Esophagus squamous epithelium (tissue), 5 donors: ENCODE measurements around the gene ATP1A1. TPM values are rescaled to one million over a fixed set of nuclear protein-coding genes. Genes with fewer than 3 reads are reported as not detected.

ENCODE experiments used
- DNase-seq: peaks from one replicate; lab custom pipeline; 2025; lab: John Stamatoyannopoulos, UW
- H3K27ac ChIP-seq, 4 donors: fragments of 200-600 bp; sonication (generic); one replicate each; pipeline ENCODE4 v1.5.1; 2016 to 2019; ENCODE audit warnings: mild to moderate bottlenecking in 1 of 4
- H3K27me3 ChIP-seq, 4 donors: fragments of 200-600 bp; sonication (generic); 1 replicate in 3 of 4; 2 replicates in 1 of 4; pipeline versions ENCODE4 v1.5.1 to v1.6.0; 2017 to 2021; ENCODE audit warnings: antibody characterized with exemption in 1 of 4
- H3K36me3 ChIP-seq, 3 donors: fragments of 200-600 bp; sonication (generic); one replicate each; pipeline ENCODE4 v1.5.1; 2016 to 2019
- H3K4me1 ChIP-seq, 3 donors: fragments of 200-600 bp; sonication (generic); one replicate each; pipeline ENCODE4 v1.5.1; 2017 to 2019
- H3K4me3 ChIP-seq, 4 donors: fragments of 200-600 bp; sonication (generic); 1 replicate in 3 of 4; 2 replicates in 1 of 4; pipeline ENCODE4 v1.5.1; 2016 to 2019; ENCODE audit warnings: mild to moderate bottlenecking in 2 of 4, moderate library complexity in 1 of 4
- H3K9me3 ChIP-seq, 3 donors: fragments of 200-600 bp; sonication (generic); one replicate each; pipeline ENCODE4 v1.5.1; 2016 to 2019
- CTCF ChIP-seq, 6 experiments: fragments of 450-650 bp in 4 of 6; fragments of 200-600 bp in 2 of 6; sonication (generic) in 2 of 6; IDR thresholded peaks; one replicate each; pipeline ENCODE4 v1.5.1; 2016 to 2019; ENCODE audit warnings: antibody characterized with exemption in 6 of 6, mild to moderate bottlenecking in 4 of 6, moderate library complexity in 4 of 6
- POLR2A ChIP-seq, 4 donors: fragments of 450-650 bp; IDR thresholded peaks; one replicate each; pipeline ENCODE4 v1.6.1; 2017; ENCODE audit warnings: antibody characterized with exemption in 4 of 4, mild to moderate bottlenecking in 4 of 4, moderate library complexity in 3 of 4
- WGBS, 2 donors: methylation state at CpG; one replicate each; pipeline ENCODE4 v1.1.5; 2018; 5-methylcytosine and 5-hydroxymethylcytosine counted together
- intact Hi-C: fragments of 100-400 bp; cut with DNase I; formaldehyde crosslinking; loops from one replicate; pipeline ENCODE4 v1.15.0; 2022
- total RNA-seq, 4 donors: library from RNA; depleted of rRNA; stranded (reverse); fragments of >200 nt; gene quantifications; one replicate each; pipeline ENCODE4 v1.1.0, GENCODE V29; 2016
- donor health status: DM: yes; HTN: yes; CAD: no.

The ATP1A1 gene
- total RNA-seq, 4 donors from 2014 or later = 310 to 443 (median 391) TPM

GRCh38 chr1:116347696-116348095 lies 25.3 kb upstream of the ATP1A1 start:
- Histone ChIP-seq H3K4me3 (no peak overlapping the region), H3K27ac (peak overlapping the region; percentile 11 to 68 (median 46)), H3K9me3 (no peaks in the 10 kb centered on the region), H3K36me3 (no peaks in the 10 kb centered on the region), H3K27me3 (no peaks in the 10 kb centered on the region), H3K4me1 (peaks cover 0 to 36% (median 7%) of the 10 kb centered on the region in 3 donors)
- DNase-seq = no peak
- WGBS, 2 donors = 35 to 53% methylated on average over 2 of the region's 2 CpGs
- intact Hi-C loops = no loop called here
- TF ChIP-seq POLR2A (IDR thresholded peaks at IDR 0.05) = no peak
- no peak for TF ChIP-seq CTCF (IDR thresholded peaks at IDR 0.05)

- TF ChIP-seq CTCF (IDR thresholded peaks at IDR 0.05) (no peak), POLR2A (IDR thresholded peaks at IDR 0.05) (no peak)
- Histone ChIP-seq H3K27me3 (no peaks in the 10 kb centered on the region), H3K4me1 (peaks cover 0 to 36% (median 7%) of the 10 kb centered on the region in 3 donors), H3K4me3 (no peak overlapping the region), H3K27ac (no peak overlapping the region), H3K36me3 (no peaks in the 10 kb centered on the region), H3K9me3 (no peaks in the 10 kb centered on the region)
- DNase-seq = no peak
- intact Hi-C loops = no loop called here
- WGBS, 2 donors = 88 to 95% methylated on average over 2 of the region's 2 CpGs
These were observed 22.9 kb upstream of the ATP1A1 start for GRCh38 chr1:116350097-116350645.

GRCh38 chr1:116351914-116352313 lies 21.1 kb upstream of the ATP1A1 start:
- H3K36me3 ChIP-seq = no peaks in the 10 kb centered on the region
- no peaks in the 10 kb centered on the region for H3K27me3 ChIP-seq
- DNase-seq = no peak
- H3K4me3 ChIP-seq = peak overlapping the region in 1 of 4 donors; percentile 28
- no peak overlapping the region for H3K27ac ChIP-seq
- intact Hi-C loops = no loop called here
- peaks cover 0 to 22% (median 0%) of the 10 kb centered on the region in 3 donors for H3K4me1 ChIP-seq
- no peak for TF ChIP-seq CTCF (IDR thresholded peaks at IDR 0.05)
- TF ChIP-seq POLR2A (IDR thresholded peaks at IDR 0.05) = no peak
- no peaks in the 10 kb centered on the region for H3K9me3 ChIP-seq
- WGBS, 2 donors = 36 to 48% methylated on average over 4 of the region's 4 CpGs

- Histone ChIP-seq H3K27me3 (no peaks in the 10 kb centered on the region), H3K4me1 (peaks cover 0 to 19% (median 0%) of the 10 kb centered on the region in 3 donors), H3K9me3 (no peaks in the 10 kb centered on the region), H3K4me3 (peak overlapping the region in 1 of 4 donors; percentile 28), H3K27ac (no peak overlapping the region), H3K36me3 (no peaks in the 10 kb centered on the region)
- intact Hi-C loops = no loop called here
- 31 to 43% methylated on average over 3 of the region's 3 CpGs for WGBS, 2 donors
- DNase-seq = no peak
- no peak for TF ChIP-seq CTCF (IDR thresholded peaks at IDR 0.05)
- no peak for TF ChIP-seq POLR2A (IDR thresholded peaks at IDR 0.05)
These were observed 20.7 kb upstream of the ATP1A1 start for GRCh38 chr1:116352349-116352813.

GRCh38 chr1:116353155-116353554 lies 19.9 kb upstream of the ATP1A1 start:
- TF ChIP-seq POLR2A (IDR thresholded peaks at IDR 0.05) = no peak
- TF ChIP-seq CTCF (IDR thresholded peaks at IDR 0.05) = no peak
- Histone ChIP-seq H3K9me3 (no peaks in the 10 kb centered on the region), H3K4me3 (no peak overlapping the region), H3K4me1 (peaks cover 0 to 12% (median 0%) of the 10 kb centered on the region in 3 donors), H3K27ac (no peak overlapping the region), H3K36me3 (no peaks in the 10 kb centered on the region), H3K27me3 (no peaks in the 10 kb centered on the region)
- intact Hi-C loops = no loop called here
- WGBS, 2 donors = 82 to 83% methylated on average over 8 of the region's 8 CpGs
- DNase-seq = no peak
